Brain microvascular endothelial cell (primary cell): ENCODE measurements around the gene GPLD1.

ENCODE experiments used
- DNase-seq: peaks from one replicate; pipeline ENCODE4 v3.0.0-alpha.2; 2020
- H3K27ac ChIP-seq: fragments of 250-450 bp; sonication (Bioruptor Pico); 2 replicates; pipeline ENCODE4 v1.5.1; 2020; ENCODE audit warnings: mild to moderate bottlenecking, moderate library complexity
- H3K27me3 ChIP-seq: fragments of 250-450 bp; sonication (Bioruptor Pico); replicated peaks from 2 replicates; pipeline ENCODE4 v1.5.1; 2020; ENCODE audit warnings: mild to moderate bottlenecking
- H3K36me3 ChIP-seq: fragments of 250-450 bp; sonication (Bioruptor Pico); replicated peaks from 2 replicates; pipeline ENCODE4 v1.5.1; 2020; ENCODE audit warnings: mild to moderate bottlenecking
- H3K4me3 ChIP-seq: 2 replicates; pipeline ENCODE4 v1.5.1; 2011; ENCODE audit warnings: low read depth, mild to moderate bottlenecking, control low read depth, low read length, moderate library complexity
- CTCF ChIP-seq: IDR thresholded peaks from 2 replicates; pipeline ENCODE4 v1.5.1; 2011; ENCODE audit warnings: low read depth, mild to moderate bottlenecking, moderate library complexity, low read length, control low read depth, inconsistent platforms; ENCODE audit errors: missing control alignments
- in situ Hi-C: cut with HindIII; loops from 2 replicates; pipeline ENCODE4 v1.10.0; 2017; ENCODE audit warnings: low sequenced_read_pairs, low pct_ligation_motif_present

Gene GPLD1

GRCh38 chr6:24504649-24505586 lies 15.5 kb upstream of the GPLD1 start:
- Histone ChIP-seq H3K27me3 (no peaks in the 10 kb centered on the region), H3K4me3 (no peak overlapping the region), H3K27ac (no peak overlapping the region), H3K36me3 (no peaks in the 10 kb centered on the region)
- in situ Hi-C loops, result no loop called here
- no peak for TF ChIP-seq CTCF
- no peak for DNase-seq

GRCh38 chr6:24504287-24504648 lies 14.9 kb upstream of the GPLD1 start:
- in situ Hi-C loops, result no loop called here
- TF ChIP-seq CTCF, result no peak
- H3K4me3 ChIP-seq, result no peak overlapping the region
- DNase-seq, result no peak
- H3K27ac ChIP-seq, result no peak overlapping the region
- H3K27me3 ChIP-seq, result no peaks in the 10 kb centered on the region
- H3K36me3 ChIP-seq, result no peaks in the 10 kb centered on the region

- in situ Hi-C loops, result no loop called here
- no peak overlapping the region for H3K4me3 ChIP-seq
- DNase-seq, result no peak
- H3K36me3 ChIP-seq, result no peaks in the 10 kb centered on the region
- no peaks in the 10 kb centered on the region for H3K27me3 ChIP-seq
- no peak for TF ChIP-seq CTCF
- no peak overlapping the region for H3K27ac ChIP-seq
These were observed 12.5 kb upstream of the GPLD1 start for GRCh38 chr6:24501914-24502313.

- no peak overlapping the region for H3K4me3 ChIP-seq
- no peaks in the 10 kb centered on the region for H3K27me3 ChIP-seq
- H3K27ac ChIP-seq, result no peak overlapping the region
- no peak for TF ChIP-seq CTCF
- no peak for DNase-seq
- in situ Hi-C loops, result no loop called here
- H3K36me3 ChIP-seq, result no peaks in the 10 kb centered on the region
These were observed 12.0 kb upstream of the GPLD1 start for GRCh38 chr6:24501374-24501773.

GRCh38 chr6:24500683-24501082 lies 11.3 kb upstream of the GPLD1 start:
- no peak for DNase-seq
- TF ChIP-seq CTCF, result no peak
- Histone ChIP-seq H3K27me3 (no peaks in the 10 kb centered on the region), H3K4me3 (no peak overlapping the region), H3K27ac (no peak overlapping the region), H3K36me3 (no peaks in the 10 kb centered on the region)
- in situ Hi-C loops, result no loop called here
